Mesenchymal stem cell (in vitro differentiated cells and primary cell): ENCODE data around the gene RBM19. TPM values are rescaled to one million over a fixed set of nuclear protein-coding genes. Genes with fewer than 3 reads are reported as not detected.

Source experiments
- small RNA-seq: library from polyadenylated mRNA; stranded (forward); fragments of <200 nt; extraction: miRNeasy Mini kit (QIAGEN cat#:217004); gene quantifications from one replicate; pipeline ENCODE3, GENCODE V24; 2013; ENCODE audit warnings: low read depth

RBM19 gene

Small RNAs within 50 kb of the gene (small RNA-seq; reads per million reads assigned to genes)
- gene DYNLL1P4 = not detected
